Mucosa of rectum (tissue), 2 donors: Measurements from ENCODE around the gene HTT.
A peak's percentile ranks its signal among the peaks of the same experiment; 100 is the strongest.
"Not testable (repeated sequence)": the region's sequence is repeated elsewhere in the genome, so short reads cannot be mapped to it uniquely, and the experiment has no call there.

ENCODE experiments used
- H3K27ac ChIP-seq, 2 donors: one replicate each; pipeline ENCODE4 v1.7.0; 2013; ENCODE audit warnings: inconsistent platforms in 2 of 2, low read depth in 2 of 2, low read length in 2 of 2
- H3K27me3 ChIP-seq, 2 donors: one replicate each; pipeline ENCODE4 v1.7.0; 2013; ENCODE audit warnings: low read length in 2 of 2; ENCODE audit not compliant: control insufficient read depth in 2 of 2, insufficient read depth in 2 of 2
- H3K36me3 ChIP-seq, 2 donors: one replicate each; pipeline ENCODE4 v1.7.0; 2013; ENCODE audit warnings: low read length in 2 of 2; ENCODE audit not compliant: control insufficient read depth in 2 of 2, insufficient read depth in 2 of 2
- H3K4me1 ChIP-seq, 2 donors: one replicate each; pipeline ENCODE4 v1.7.0; 2013; ENCODE audit warnings: low read length in 2 of 2, mild to moderate bottlenecking in 1 of 2; ENCODE audit not compliant: control insufficient read depth in 2 of 2, insufficient read depth in 2 of 2
- H3K4me3 ChIP-seq, 2 donors: one replicate each; pipeline ENCODE4 v1.7.0; 2013; ENCODE audit warnings: low read length in 2 of 2
- H3K9ac ChIP-seq, 2 donors: one replicate each; pipeline ENCODE4 v1.7.0; 2013; ENCODE audit warnings: low read length in 2 of 2, low read depth in 1 of 2, mild to moderate bottlenecking in 1 of 2
- H3K9me3 ChIP-seq, 2 donors: one replicate each; pipeline ENCODE4 v1.7.0; 2013; ENCODE audit warnings: low read length in 2 of 2; ENCODE audit not compliant: control insufficient read depth in 2 of 2
- donor health status: healthy.
- donor health status: Normal muscosa, but diverticular disease.

HTT gene

DNA sequence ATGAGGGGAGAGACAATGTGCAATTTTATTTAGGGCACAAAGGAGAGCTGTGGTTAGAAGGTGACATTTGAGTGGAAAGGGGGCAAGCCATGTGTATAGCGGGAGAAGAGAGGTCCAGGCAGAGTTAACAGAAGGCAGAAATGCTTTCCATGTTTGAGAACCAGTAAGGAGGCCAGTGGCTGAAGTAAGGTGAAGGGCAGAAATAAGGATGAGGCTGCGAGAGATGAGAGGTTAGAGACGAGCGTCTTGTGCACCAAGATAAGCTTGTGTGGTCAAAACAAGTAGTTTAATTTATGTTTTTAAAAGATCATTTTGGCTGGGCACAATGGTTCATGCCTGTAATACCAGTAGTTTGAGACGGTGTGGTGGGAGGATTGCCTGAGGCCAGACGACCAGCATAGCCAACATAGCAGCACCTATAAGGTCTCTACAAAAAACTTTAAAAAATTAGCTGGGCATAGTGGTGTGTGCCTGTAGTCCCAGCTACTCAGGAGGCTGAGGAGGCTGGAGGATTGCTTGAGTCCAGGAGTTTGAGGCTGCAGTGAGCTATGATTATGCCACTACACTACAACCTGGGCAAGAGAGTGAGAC is 8.5 kb downstream of the HTT start:
- H3K4me3 ChIP-seq, result no peak overlapping the region
- no peaks in the 10 kb centered on the region for H3K27me3 ChIP-seq
- no peaks in the 10 kb centered on the region for H3K9me3 ChIP-seq
- H3K27ac ChIP-seq, result no peak overlapping the region
- H3K4me1 ChIP-seq, result no peaks in the 10 kb centered on the region
- H3K9ac ChIP-seq, result no peak overlapping the region
- H3K36me3 ChIP-seq, result peaks cover 4 to 5% of the 10 kb centered on the region in 2 donors

DNA sequence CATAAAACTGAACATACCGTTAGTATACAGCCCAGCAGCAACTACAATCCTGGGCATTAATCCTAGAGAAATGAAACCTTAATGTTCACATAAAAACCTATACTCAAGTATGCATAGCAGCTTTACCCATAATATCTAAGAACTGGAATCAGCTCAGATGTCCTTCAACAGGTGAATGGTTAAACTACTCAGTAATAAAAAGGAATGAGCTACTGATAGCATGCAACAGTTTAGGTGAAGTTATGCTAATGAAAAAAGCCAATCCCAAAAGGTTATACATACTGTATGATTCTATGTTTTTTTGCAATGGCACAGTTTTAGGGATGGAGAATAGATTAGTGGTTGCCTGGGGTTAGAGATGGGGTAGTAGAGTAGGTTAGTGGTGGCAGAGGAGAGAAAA is 9.3 kb downstream of the HTT start:
- Histone ChIP-seq H3K4me1 (no peaks in the 10 kb centered on the region), H3K9me3 (no peaks in the 10 kb centered on the region), H3K36me3 (peaks cover 4 to 9% of the 10 kb centered on the region in 2 donors), H3K27ac (no peak overlapping the region), H3K9ac (no peak overlapping the region), H3K27me3 (no peaks in the 10 kb centered on the region), H3K4me3 (no peak overlapping the region)

DNA sequence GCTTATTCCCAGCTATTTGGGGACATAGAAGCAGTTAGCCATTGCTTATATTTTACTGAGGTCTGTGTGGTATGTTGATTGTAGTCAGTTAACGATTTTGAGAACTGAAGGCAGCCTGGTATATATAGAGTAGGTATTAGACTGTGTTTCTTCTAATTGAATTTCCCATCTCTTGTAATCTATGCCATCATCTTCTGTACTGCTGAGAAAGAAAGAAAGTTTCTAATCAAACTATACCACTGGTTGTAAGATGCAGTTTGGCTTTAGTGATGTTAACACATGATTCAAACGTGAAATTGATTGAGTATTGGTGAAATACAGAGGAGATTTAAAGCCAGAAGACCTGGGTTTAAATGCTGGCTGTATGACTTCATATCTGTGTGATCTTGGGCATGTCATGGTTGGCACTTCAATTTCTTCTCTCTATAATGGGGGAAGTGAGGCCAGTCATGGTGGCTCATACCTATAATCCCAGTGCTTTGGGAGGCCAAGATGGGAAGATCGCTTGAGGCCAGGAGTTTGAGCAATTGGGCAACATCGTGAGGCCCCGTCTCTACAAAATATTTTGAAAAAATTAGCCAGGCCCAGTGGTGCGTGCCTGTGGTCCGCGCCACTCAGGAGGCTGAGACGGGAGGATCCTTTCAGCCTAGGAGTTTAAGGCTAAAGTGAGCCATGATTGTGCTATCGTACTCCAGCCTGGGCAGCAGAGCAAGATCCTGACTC is 11.6 kb downstream of the HTT start:
- Histone ChIP-seq H3K4me1 (no peaks in the 10 kb centered on the region), H3K36me3 (peaks cover 4 to 9% of the 10 kb centered on the region in 2 donors), H3K27ac (no peak overlapping the region), H3K4me3 (no peak overlapping the region), H3K27me3 (no peaks in the 10 kb centered on the region), H3K9me3 (no peaks in the 10 kb centered on the region), H3K9ac (no peak overlapping the region)

DNA sequence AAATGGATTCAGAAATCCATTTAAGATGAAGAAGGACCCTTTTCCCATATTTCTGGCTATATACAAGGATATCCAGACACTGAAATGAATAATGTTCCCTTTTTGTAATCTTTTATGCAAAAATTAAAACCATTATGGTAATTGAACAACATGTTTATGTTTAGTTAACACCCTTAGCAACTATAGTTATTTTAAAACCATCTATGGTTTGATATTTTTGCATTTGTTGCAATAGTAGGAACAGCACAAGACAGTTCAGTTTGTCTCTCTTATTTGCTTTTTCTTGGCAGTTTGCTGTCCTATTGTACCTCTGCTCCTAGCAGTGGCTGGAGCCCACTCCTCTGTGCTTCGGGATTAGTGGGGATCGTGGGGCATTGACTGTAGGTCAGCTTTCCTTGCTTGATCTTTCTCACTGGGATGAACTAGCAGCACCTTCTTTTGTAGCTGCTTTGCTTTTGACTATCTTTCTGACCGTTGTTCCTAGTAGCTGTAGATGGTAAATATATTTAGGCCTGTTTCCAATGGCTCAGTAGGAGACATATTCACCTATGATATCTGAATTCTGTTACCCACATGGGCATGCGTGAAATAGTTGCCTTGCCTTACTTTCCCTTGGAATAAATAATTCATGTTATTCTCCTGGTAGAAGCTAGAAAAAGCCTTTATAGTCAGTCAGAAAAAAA is 12.8 kb downstream of the HTT start:
- Histone ChIP-seq H3K9ac (no peak overlapping the region), H3K4me3 (no peak overlapping the region), H3K36me3 (peaks cover 4 to 9% of the 10 kb centered on the region in 2 donors), H3K9me3 (no peaks in the 10 kb centered on the region), H3K4me1 (no peaks in the 10 kb centered on the region), H3K27me3 (no peaks in the 10 kb centered on the region), H3K27ac (no peak overlapping the region)

DNA sequence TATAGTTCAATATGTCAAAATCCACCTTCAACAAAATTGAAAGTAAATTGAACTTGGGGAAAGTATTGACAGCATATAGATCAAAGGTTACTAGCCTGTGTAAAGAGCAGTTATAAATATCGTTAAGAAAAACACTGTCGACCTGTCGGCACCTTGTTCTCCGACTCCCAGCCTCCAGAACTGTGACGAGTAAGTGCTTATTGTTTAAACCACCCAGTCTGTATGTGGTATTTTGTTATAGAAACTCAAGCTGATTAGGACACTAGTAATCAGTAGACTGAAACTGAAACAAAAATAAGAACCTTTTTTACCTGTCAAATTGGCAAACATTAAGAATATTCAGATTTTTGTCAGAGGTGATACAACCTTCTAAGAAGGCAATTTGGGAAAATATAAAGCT is 17.0 kb downstream of the HTT start:
- Histone ChIP-seq H3K4me3 (no peak overlapping the region), H3K27ac (no peak overlapping the region), H3K36me3 (peaks cover 10 to 18% of the 10 kb centered on the region in 2 donors), H3K9ac (no peak overlapping the region), H3K4me1 (no peaks in the 10 kb centered on the region), H3K27me3 (no peaks in the 10 kb centered on the region), H3K9me3 (no peaks in the 10 kb centered on the region)

DNA sequence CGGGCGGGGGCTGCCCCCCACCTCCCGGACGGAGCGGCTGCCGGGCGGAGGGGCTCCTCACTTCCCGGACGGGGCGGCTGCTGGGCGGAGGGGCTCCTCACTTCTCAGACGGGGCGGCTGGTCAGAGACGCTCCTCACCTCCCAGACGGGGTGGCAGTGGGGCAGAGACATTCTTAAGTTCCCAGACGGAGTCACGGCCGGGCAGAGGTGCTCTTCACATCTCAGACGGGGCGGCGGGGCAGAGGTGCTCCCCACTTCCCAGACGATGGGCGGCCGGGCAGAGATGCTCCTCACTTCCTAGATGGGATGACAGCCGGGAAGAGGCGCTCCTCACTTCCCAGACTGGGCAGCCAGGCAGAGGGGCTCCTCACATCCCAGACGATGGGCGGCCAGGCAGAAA is 20.2 kb downstream of the HTT start:
- not testable (repeated sequence) for H3K9ac ChIP-seq, H3K9me3 ChIP-seq, H3K27ac ChIP-seq, H3K4me1 ChIP-seq, H3K4me3 ChIP-seq, H3K27me3 ChIP-seq
- peaks cover 14 to 16% of the 10 kb centered on the region in 2 donors for H3K36me3 ChIP-seq

DNA sequence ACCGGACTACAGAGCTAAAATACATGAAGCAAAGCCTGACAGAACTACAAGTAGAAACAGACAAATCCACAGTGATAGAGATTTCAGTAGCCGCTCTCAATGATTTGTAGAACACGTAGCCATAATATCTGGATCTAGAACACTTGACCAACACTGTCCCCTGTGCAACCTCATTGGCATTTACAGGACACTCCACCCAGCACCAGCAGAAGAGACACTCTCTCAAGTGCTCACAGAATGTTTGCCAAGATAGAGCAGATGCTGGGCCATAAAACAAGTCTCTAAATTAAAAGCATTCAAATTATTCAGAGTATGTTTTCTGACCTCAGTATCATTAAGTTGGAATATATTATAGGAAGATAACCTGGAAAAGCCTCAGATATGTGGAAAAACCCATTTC is 21.7 kb downstream of the HTT start:
- H3K36me3 ChIP-seq, result peaks cover 22 to 24% of the 10 kb centered on the region in 2 donors
- H3K27me3 ChIP-seq, result no peaks in the 10 kb centered on the region
- H3K27ac ChIP-seq, result no peak overlapping the region
- H3K4me3 ChIP-seq, result no peak overlapping the region
- no peaks in the 10 kb centered on the region for H3K9me3 ChIP-seq
- H3K4me1 ChIP-seq, result no peaks in the 10 kb centered on the region
- H3K9ac ChIP-seq, result no peak overlapping the region

DNA sequence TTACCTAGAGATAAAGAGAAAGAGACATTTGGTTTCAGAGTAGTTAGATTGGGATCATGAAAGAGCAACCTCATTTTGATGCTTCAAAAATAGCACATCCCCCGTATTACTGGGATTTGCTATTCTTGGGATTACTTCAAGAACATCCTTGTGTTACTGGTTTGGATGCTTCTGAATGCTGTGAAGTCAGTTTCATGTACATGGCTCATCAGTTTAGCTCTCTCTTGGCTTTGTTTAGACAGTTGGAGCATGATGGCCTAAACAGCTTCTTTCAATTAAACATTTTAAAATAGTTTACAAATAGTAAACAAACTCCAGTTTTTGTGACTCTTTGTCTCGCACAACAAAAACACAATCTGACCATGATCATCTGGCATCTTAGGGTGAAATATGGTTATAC is 23.9 kb downstream of the HTT start:
- H3K4me3 ChIP-seq, result no peak overlapping the region
- H3K9ac ChIP-seq, result no peak overlapping the region
- peaks cover 24 to 25% of the 10 kb centered on the region in 2 donors for H3K36me3 ChIP-seq
- no peaks in the 10 kb centered on the region for H3K27me3 ChIP-seq
- no peak overlapping the region for H3K27ac ChIP-seq
- H3K4me1 ChIP-seq, result no peaks in the 10 kb centered on the region
- no peaks in the 10 kb centered on the region for H3K9me3 ChIP-seq

DNA sequence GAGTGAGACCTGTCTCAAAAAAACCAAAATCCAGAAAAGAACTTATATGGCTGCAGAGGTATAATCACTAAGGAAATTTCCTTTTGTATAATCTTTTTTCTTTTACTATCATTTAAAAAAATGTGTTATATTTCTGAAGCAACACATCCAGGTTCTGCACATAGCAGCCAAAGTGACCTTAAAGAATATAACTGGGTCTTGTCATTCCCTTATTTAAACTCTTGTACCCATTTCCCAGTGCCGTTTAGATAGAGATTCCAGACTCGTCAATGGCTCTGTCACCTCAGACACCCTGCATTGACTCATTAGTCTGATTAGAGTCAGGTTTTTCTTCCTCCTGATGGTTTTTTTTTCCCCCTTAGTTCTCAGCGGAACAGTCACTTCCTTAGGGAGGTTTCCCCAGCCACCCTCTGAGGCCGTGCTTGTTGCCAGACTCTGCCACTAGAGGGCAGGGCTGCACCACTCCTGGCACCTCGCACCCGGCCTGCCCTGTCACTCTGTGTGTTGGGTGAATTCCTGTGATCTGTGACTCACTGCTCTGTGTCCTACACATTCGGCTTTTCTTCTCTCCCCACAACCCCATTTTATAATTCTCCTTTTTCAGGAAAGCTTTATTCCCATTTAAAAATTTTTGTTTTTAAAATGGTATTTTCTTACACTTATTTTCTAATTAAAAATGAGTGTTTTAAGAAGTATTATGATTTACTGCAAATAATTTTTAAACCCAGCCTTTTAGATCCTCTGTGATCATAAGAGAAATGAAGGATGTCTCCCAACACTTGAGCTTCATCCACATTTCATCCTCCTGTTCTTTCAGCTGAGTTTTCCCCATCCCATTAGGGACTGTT is 32.1 kb downstream of the HTT start:
- no peaks in the 10 kb centered on the region for H3K9me3 ChIP-seq
- peaks cover 30 to 33% of the 10 kb centered on the region in 2 donors for H3K36me3 ChIP-seq
- no peaks in the 10 kb centered on the region for H3K4me1 ChIP-seq
- H3K27me3 ChIP-seq, result no peaks in the 10 kb centered on the region
- no peak overlapping the region for H3K27ac ChIP-seq
- H3K9ac ChIP-seq, result no peak overlapping the region
- H3K4me3 ChIP-seq, result no peak overlapping the region

DNA sequence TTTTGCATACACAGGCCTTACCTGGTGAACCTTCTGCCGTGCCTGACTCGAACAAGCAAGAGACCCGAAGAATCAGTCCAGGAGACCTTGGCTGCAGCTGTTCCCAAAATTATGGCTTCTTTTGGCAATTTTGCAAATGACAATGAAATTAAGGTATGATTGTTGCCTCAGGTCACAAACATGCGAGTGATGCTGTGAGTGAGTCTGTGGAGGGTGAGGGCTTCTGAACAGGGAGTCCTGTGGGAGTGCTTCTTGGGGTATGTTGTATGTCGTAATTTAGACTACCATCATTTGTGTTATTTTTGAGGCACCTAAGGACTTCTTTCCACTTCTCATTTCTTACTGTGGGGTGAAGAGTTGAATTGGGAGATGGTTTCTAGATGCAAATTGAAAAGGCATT is 32.8 kb downstream of the HTT start:
- H3K4me1 ChIP-seq, result no peaks in the 10 kb centered on the region
- no peaks in the 10 kb centered on the region for H3K9me3 ChIP-seq
- H3K9ac ChIP-seq, result no peak overlapping the region
- H3K36me3 ChIP-seq, result peaks cover 29 to 40% of the 10 kb centered on the region in 2 donors
- no peaks in the 10 kb centered on the region for H3K27me3 ChIP-seq
- H3K4me3 ChIP-seq, result no peak overlapping the region
- H3K27ac ChIP-seq, result peak overlapping the region in 1 of 2 donors; percentile 10
